Hepatocyte (in vitro differentiated cells): ENCODE data around the gene ZNF423.

Experiments
- CTCF ChIP-seq: fragments of 200-600 bp; sonication (generic); IDR thresholded peaks from 2 replicates; pipeline ENCODE4 v1.5.1; 2016; ENCODE audit warnings: antibody characterized with exemption, mild to moderate bottlenecking; ENCODE audit not compliant: poor library complexity
- EZH2 ChIP-seq: fragments of 200-600 bp; sonication (generic); IDR thresholded peaks from 2 replicates; pipeline ENCODE4 v1.6.1; 2016; ENCODE audit warnings: antibody characterized with exemption, mild to moderate bottlenecking, borderline replicate concordance
- EZH2phosphoT487 ChIP-seq: fragments of 200-600 bp; sonication (generic); IDR thresholded peaks from one replicate; pipeline ENCODE4 v1.6.1; 2018; ENCODE audit warnings: antibody characterized with exemption, mild to moderate bottlenecking, low read depth, moderate library complexity; ENCODE audit not compliant: unreplicated experiment, severe bottlenecking

GRCh38 chr16:49788986-49789385 is 66.9 kb downstream of the ZNF423 start:
- TF ChIP-seq CTCF, result no peak
- no peak for TF ChIP-seq EZH2
- TF ChIP-seq EZH2phosphoT487, result no peak
